Activated CD8-positive, alpha-beta memory T cell treated with anti-CD3 and anti-CD28 coated beads for 24 hours (primary cell): ENCODE measurements around the gene COX17.

Experiments
- DNase-seq: peaks from one replicate; pipeline ENCODE4 v3.0.0-alpha.2; 2020

COX17 gene

GRCh38 chr3:119643528-119643927 is 33.7 kb downstream of the COX17 start:
- DNase-seq = no peak

GRCh38 chr3:119642746-119643473 is 34.3 kb downstream of the COX17 start:
- no peak for DNase-seq

GRCh38 chr3:119641416-119641815 is 35.8 kb downstream of the COX17 start:
- no peak for DNase-seq

GRCh38 chr3:119639494-119640350 is 37.5 kb downstream of the COX17 start:
- no peak for DNase-seq

- no peak for DNase-seq
Measured at GRCh38 chr3:119637679-119638477, 39.3 kb downstream of the COX17 start.

GRCh38 chr3:119636891-119637611 is 40.2 kb downstream of the COX17 start:
- no peak for DNase-seq

GRCh38 chr3:119636249-119636648 is 41.0 kb downstream of the COX17 start:
- no peak for DNase-seq

GRCh38 chr3:119635719-119636118 is 41.5 kb downstream of the COX17 start:
- DNase-seq = no peak

GRCh38 chr3:119632829-119633228 is 44.4 kb downstream of the COX17 start:
- DNase-seq = no peak

- no peak for DNase-seq
Measured at GRCh38 chr3:119632216-119632615, 45.0 kb downstream of the COX17 start.

GRCh38 chr3:119631516-119631915 is 45.7 kb downstream of the COX17 start:
- no peak for DNase-seq

GRCh38 chr3:119630880-119631329 is 46.3 kb downstream of the COX17 start:
- no peak for DNase-seq

- DNase-seq = peak; percentile 48
Measured at GRCh38 chr3:119630128-119630879, 46.9 kb downstream of the COX17 start.

- DNase-seq = no peak
Measured at GRCh38 chr3:119628816-119629445, 48.3 kb downstream of the COX17 start.

- DNase-seq = no peak
Measured at GRCh38 chr3:119628390-119628789, 48.8 kb downstream of the COX17 start.

- DNase-seq = no peak
Measured at GRCh38 chr3:119627461-119627860, 49.7 kb downstream of the COX17 start.

GRCh38 chr3:119626196-119626595 is 51.0 kb downstream of the COX17 start:
- DNase-seq = no peak

GRCh38 chr3:119625451-119626153 is 51.6 kb downstream of the COX17 start:
- no peak for DNase-seq

- peak; percentile 11 for DNase-seq
Measured at GRCh38 chr3:119624002-119624720, 53.0 kb downstream of the COX17 start.

- DNase-seq = peak; percentile 17
Measured at GRCh38 chr3:119620899-119621298, 56.3 kb downstream of the COX17 start.
